Right lung (tissue), 5 donors: ENCODE results near the gene BNC2. TPM values are rescaled to one million over a fixed set of nuclear protein-coding genes. Genes with fewer than 3 reads are reported as not detected.

ENCODE experiments used
- DNase-seq, 2 donors: peaks; one replicate each; pipeline ENCODE4 v3.0.0-alpha.2; 2013
- polyA plus RNA-seq, 5 donors: library from polyadenylated mRNA; unstranded; fragments of 120-200 nt; gene quantifications; one replicate each; pipeline versions ENCODE4 v1.2.1 to v1.2.3, GENCODE V29; 2013; ENCODE audit warnings: inconsistent platforms in 1 of 5, low replicate concordance in 1 of 5; ENCODE audit not compliant: insufficient read length in 5 of 5, insufficient read depth in 1 of 5

The BNC2 gene
- polyA plus RNA-seq, 5 donors: 7.4 to 14.2 (median 12.2) TPM

- no peak for DNase-seq
Measured at GRCh38 chr9:16608906-16609305, 261.6 kb downstream of the BNC2 start.

DNA sequence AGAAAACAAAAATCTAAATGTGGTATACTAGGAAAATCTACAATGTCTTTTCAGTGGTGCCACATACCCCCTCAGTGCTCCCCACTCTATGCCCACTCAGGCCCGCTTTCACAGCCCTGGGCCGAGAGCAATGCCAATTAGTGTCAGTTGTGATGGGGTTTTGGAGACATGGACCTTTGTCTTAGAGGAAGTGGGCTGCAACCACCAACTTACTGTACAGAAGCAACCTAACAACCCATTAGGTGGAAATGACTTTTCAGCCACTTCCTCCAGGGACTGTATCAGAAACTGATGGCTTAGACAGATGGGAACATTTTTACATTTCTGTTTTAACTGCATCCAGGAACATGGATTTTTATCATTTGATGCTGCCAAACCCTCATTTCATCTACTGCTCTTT is 268.0 kb downstream of the BNC2 start:
- DNase-seq: no peak

DNA sequence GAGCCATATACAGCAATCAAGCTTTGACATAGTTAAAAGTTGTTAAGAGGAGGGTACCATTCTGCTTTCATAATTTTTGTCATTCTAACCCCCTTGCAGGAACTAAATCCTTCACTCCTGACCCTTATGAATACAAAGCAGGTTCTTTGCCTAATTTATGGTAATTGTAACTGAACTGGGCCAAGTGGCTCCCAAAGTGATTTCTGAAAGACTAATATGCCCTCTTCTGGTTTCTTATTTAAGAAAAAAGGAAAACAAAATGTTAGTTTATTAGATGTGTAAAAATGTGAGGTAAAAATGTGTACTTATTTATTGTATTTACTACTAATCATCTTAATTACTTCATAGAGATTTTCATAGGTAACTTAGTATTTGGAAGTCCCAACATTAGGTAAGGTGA is 268.5 kb downstream of the BNC2 start:
- no peak for DNase-seq

DNA sequence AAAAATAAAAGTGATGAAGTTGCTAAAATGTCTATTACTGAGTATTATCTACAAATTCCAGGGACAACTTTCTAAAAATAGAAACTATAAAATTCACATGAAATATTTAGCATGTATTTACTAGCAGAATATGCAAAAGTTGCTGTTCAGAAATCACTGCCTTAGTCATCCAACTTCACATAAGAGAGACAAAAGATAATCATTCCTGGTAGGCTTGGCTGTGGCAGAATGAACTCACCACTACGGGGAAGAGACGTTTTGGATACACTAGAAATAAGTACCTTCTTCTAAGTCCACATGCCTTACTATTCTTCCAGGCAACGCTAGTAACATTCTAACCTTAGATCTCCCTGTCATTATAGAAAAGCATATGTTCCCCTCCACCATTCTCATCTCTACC is 272.2 kb downstream of the BNC2 start:
- DNase-seq: no peak

DNA sequence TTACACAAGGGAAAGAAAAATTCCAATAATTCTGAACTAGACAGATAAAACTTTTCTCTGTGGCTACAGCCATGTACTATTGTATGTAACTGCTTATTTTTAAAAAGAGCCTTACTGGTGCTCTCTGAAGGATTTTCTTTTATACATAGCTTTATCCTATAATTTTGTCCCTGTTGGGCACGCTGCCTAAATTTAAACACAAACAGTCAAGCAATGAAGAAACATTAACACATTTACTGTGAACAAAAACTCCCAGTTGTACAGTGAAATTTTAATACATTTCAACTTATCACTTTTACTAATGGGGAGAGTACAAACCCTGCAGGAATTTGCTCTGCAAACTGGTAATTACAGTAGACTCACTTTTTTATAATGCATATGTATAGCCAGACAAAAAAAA is 273.3 kb downstream of the BNC2 start:
- no peak for DNase-seq

GRCh38 chr9:16595227-16595626 is 275.2 kb downstream of the BNC2 start:
- DNase-seq: no peak

DNA sequence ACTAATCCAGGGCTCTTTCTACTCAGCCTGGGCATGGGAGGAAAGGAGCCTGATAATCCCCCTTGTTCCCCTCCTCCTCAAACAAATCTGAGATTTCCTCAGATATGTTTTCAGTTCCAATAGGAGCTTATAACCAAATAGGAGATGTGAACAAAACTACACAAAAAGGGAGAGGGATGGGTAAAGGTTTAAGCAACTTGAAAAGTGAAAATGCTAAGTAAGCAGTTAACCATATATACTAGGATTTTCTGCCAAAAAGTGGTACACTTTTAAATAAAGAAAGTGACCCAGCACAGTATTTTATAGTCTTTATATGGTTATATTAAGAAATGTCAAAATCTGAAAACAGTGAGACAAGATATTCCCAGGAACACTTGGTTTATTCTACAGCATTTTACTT is 275.7 kb downstream of the BNC2 start:
- DNase-seq: no peak

DNA sequence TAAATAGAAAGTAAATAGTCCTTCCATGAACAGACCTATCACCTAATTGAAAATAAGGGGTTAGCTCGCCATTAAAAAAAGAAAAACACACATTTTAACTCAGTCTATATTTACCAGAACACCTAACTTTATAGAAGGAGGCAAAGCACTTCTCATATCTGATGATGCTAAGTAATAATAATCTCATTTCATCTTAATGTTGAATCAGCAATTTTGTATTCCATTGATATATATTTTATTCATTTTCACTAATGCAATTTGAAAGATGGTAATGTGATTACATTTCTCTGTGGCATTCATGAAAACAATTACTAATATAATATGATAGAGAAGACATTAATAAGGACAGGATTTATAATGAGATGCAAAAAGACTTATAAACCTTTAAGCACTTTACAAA is 276.7 kb downstream of the BNC2 start:
- DNase-seq: no peak

- no peak for DNase-seq
Measured at GRCh38 chr9:16591092-16591491, 279.4 kb downstream of the BNC2 start.

DNA sequence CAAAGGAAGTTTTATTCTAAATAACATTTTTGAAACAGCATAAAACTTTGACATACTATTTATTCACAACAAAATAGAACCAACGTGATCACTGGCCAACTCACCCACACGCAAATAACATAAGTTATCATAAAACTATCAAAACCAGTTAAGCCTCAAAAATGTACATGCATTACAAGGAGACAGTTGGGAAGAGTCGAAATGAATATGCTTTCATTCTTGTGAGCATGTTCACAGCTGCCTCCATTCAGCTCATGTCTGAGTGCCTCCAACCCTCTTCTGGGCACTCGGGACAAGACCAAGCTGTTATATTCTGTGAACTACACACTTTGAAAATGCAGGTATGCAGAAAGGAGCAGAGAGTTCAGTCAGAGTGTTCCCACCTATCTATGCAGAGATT is 284.9 kb downstream of the BNC2 start:
- no peak for DNase-seq

- DNase-seq: no peak
Measured at GRCh38 chr9:16579872-16580432, 290.5 kb downstream of the BNC2 start.

DNA sequence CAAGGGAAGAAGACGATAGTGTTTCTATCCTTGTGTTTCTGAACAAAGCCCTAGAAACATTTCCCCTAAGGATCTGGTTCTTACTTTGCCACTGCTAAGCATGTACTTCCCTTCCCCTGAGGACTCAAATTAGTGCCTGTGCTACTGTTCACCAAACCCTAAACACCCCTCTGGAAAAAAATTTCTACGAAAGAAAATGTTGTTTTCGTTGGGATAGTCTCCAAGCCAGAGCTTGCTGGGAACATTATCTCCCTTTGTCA is 294.6 kb downstream of the BNC2 start:
- DNase-seq: no peak

DNA sequence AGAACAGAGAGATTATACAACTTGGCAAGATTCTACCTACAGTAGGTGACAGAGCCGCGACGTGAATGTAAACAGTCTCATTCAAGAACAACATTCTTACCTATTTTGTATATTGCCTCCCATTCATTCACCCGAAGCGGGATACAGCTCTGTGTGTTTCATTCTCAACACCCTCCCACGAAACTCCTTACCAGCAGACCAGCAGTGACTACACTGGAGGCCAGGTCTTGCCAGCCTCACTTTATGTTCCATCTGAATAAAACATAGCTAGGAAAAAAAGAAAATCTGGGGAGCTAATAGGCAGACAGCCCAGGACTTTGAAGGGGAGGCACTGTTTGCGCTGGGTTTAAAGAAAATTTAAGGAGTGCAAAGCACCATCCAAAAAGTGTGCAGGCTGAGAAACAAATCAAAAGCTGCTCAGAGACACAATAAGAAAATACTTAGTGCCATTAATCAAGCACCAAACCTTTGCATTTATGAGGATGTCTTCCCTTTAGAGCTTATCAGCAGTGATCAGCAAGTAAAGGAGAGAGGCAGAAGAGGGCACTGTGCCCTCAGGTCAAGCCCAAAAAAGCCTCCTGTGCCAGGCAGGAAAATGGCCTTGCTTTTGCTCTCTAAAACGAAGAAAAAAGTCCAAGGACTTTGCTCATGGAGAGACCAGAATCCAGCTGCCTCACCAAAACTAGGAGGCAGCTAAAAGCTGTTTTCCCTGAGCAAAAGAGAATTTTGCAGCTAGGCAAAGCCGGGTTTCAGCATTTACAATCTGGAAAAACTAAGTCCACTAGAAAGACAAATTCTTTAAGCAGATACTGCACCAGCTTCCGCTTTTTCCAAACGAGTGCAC is 295.1 kb downstream of the BNC2 start:
- no peak for DNase-seq

GRCh38 chr9:16572005-16572734 is 298.3 kb downstream of the BNC2 start:
- DNase-seq: no peak

GRCh38 chr9:16571127-16571802 is 299.2 kb downstream of the BNC2 start:
- DNase-seq: peak; percentile 38 to 50

- no peak for DNase-seq
Measured at GRCh38 chr9:16563446-16563845, 307.0 kb downstream of the BNC2 start.

GRCh38 chr9:16561121-16561520 is 309.3 kb downstream of the BNC2 start:
- DNase-seq: no peak

DNA sequence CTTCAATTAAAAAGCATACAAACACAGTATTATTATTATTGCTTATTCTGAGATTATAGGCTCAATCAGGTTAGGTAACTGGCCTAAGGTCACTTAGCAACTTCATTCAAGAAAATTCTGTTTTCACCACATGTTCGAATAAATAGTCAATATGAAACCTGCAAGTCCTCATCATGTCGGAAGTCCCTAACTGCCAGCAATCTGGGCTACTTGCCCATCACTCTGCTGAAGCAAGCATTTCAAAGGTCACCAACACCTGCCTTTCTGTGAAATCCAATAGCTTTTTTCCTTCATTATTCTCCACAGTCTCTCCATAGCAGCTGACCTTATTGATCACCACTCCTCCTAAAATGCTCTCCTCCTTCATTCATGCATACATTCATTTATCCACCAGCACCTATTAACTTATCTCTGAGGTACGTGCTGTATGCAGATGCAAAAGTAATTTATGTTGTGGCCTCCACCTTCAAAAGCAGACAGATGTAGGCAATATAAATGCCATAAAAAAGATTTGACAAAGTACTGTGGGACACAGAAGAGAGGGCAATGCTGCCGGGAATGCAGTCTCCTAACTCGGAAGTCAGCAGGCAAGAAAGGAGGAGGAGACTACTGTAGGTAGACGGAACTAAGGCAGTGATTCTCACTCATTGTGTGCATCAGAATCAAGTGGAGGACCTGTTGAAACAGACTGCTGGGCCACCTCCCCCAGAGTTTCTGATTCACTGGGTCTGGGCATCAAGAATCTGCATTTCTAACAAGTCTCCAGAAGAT is 310.9 kb downstream of the BNC2 start:
- DNase-seq: no peak

- DNase-seq: no peak
Measured at GRCh38 chr9:16555802-16556201, 314.7 kb downstream of the BNC2 start.

- DNase-seq: no peak
Measured at GRCh38 chr9:16553869-16554540, 316.5 kb downstream of the BNC2 start.

DNA sequence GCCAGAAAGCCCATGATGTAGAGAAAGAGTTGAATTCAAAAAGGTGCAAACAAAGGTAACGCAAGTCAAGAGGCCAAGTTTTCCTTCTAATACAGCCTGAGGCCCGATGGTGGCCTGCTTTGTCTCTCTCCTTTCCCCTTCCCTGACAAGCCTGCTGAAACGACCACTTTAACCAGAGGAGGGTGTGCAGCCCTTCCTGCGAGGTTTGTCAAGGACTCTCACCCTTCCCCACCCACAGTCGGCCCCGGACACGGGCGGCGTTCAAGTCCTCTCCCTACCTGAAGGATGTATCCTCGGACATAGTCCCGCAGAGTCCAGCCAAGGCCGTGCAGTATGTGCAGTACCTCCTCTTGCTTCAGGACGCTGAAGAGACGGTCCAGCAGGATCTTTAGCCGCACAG is 318.2 kb downstream of the BNC2 start:
- DNase-seq: no peak
